Kidney (tissue), 14 donors: ENCODE measurements around the gene MMP27. TPM values are rescaled to one million over a fixed set of nuclear protein-coding genes. Genes with fewer than 3 reads are reported as not detected.

Experiments
- DNase-seq, 5 donors: peaks; one replicate each; pipeline ENCODE4 v3.0.0-alpha.2; 2013 to 2020
- FAIRE-seq: peaks from 2 replicates; lab custom pipeline; 2012; peaks lifted over from hg19 to GRCh38; lab: Jason Lieb, UNC
- H3K27ac ChIP-seq, 2 donors: one replicate each; pipeline ENCODE4 v1.7.0; 2013; ENCODE audit warnings: low read depth in 2 of 2, low read length in 2 of 2, inconsistent platforms in 1 of 2
- H3K27me3 ChIP-seq: one replicate; pipeline ENCODE4 v1.7.1; 2013; ENCODE audit warnings: low read length, inconsistent platforms; ENCODE audit not compliant: control insufficient read depth, insufficient read depth
- H3K36me3 ChIP-seq, 3 donors: one replicate each; pipeline versions ENCODE4 v1.7.0 to v1.7.1; 2013; ENCODE audit warnings: low read length in 3 of 3, control low read depth in 1 of 3, inconsistent platforms in 1 of 3; ENCODE audit not compliant: insufficient read depth in 3 of 3, control insufficient read depth in 2 of 3
- H3K4me1 ChIP-seq, 3 donors: one replicate each; pipeline versions ENCODE4 v1.7.0 to v1.7.1; 2013; ENCODE audit warnings: low read length in 3 of 3, inconsistent platforms in 1 of 3, low read depth in 1 of 3; ENCODE audit not compliant: control insufficient read depth in 2 of 3, insufficient read depth in 2 of 3
- H3K4me3 ChIP-seq, 3 donors: one replicate each; pipeline versions ENCODE4 v1.7.0 to v1.8.1; 2013; ENCODE audit warnings: low read length in 3 of 3, control low read depth in 1 of 3, inconsistent platforms in 1 of 3
- H3K9ac ChIP-seq, 3 donors: one replicate each; pipeline versions ENCODE4 v1.7.0 to v1.7.1; 2013; ENCODE audit warnings: low read length in 3 of 3, control low read depth in 1 of 3, inconsistent platforms in 1 of 3
- H3K9me3 ChIP-seq, 3 donors: one replicate each; pipeline versions ENCODE4 v1.7.0 to v1.7.1; 2013; ENCODE audit warnings: low read length in 3 of 3, control low read depth in 1 of 3, inconsistent platforms in 1 of 3; ENCODE audit not compliant: control insufficient read depth in 2 of 3, insufficient read depth in 1 of 3
- CTCF ChIP-seq: IDR thresholded peaks from 3 replicates; pipeline ENCODE4 v1.5.1; 2012; ENCODE audit warnings: mild to moderate bottlenecking, moderate library complexity, borderline replicate concordance; ENCODE audit not compliant: insufficient read depth; ENCODE audit errors: extremely low read depth
- intact Hi-C: fragments of 100-400 bp; cut with DNase I; formaldehyde crosslinking; loops from one replicate; pipeline ENCODE4 v1.11.1; 2022
- polyA plus RNA-seq: library from polyadenylated mRNA; stranded (reverse); fragments of 350-450 nt; fragmentation: Illumina TruSeq; extraction: RNeasy Lipid Tissue Mini Kit (QIAGEN cat#74804); gene quantifications from one replicate; pipeline ENCODE4 v1.2.3, GENCODE V29; 2014; ENCODE audit warnings: low read depth, low replicate concordance; ENCODE audit not compliant: insufficient read depth
- total RNA-seq: library from RNA; stranded (reverse); fragmentation: NEBNext Ultra II Directional; extraction: Animal tissue kit (Norgen Biotek cat#: 25700); gene quantifications from one replicate; pipeline ENCODE4 v1.2.1, GENCODE V29; 2021
- donor health status: control.
- donor health status: control.
- donor health status: control.
- donor health status: control.
- donor health status: control.
- donor health status: DM: yes; HTN: yes; CAD: no.
- donor health status: Normal renal cell carcinoma (clear cell type).

MMP27 gene
- total and polyA plus RNA-seq, 2 donors from 2014 or later, result not detected

GRCh38 chr11:102662607-102663006 is 43.0 kb downstream of the MMP27 start:
- no peak for TF ChIP-seq CTCF
- DNase-seq (no peak), FAIRE-seq (no peak)
- H3K27me3 ChIP-seq, result no peaks in the 10 kb centered on the region
- no peaks in the 10 kb centered on the region for H3K4me1 ChIP-seq
- no peaks in the 10 kb centered on the region for H3K36me3 ChIP-seq
- intact Hi-C loops, result no loop called here
- H3K4me3 ChIP-seq, result no peak overlapping the region
- no peak overlapping the region for H3K27ac ChIP-seq
- H3K9ac ChIP-seq, result no peak overlapping the region
- H3K9me3 ChIP-seq, result no peaks in the 10 kb centered on the region

GRCh38 chr11:102661040-102661439 is 44.5 kb downstream of the MMP27 start:
- intact Hi-C loops, result no loop called here
- no peaks in the 10 kb centered on the region for H3K36me3 ChIP-seq
- no peaks in the 10 kb centered on the region for H3K27me3 ChIP-seq
- no peak overlapping the region for H3K9ac ChIP-seq
- FAIRE-seq, result no peak
- H3K9me3 ChIP-seq, result no peaks in the 10 kb centered on the region
- TF ChIP-seq CTCF, result no peak
- H3K27ac ChIP-seq, result no peak overlapping the region
- H3K4me1 ChIP-seq, result no peaks in the 10 kb centered on the region
- DNase-seq, result no peak
- no peak overlapping the region for H3K4me3 ChIP-seq

- FAIRE-seq, result no peak
- Histone ChIP-seq H3K9me3 (peaks cover 0 to 2% (median 0%) of the 10 kb centered on the region in 3 donors), H3K36me3 (no peaks in the 10 kb centered on the region), H3K27me3 (no peaks in the 10 kb centered on the region), H3K27ac (no peak overlapping the region), H3K4me1 (no peaks in the 10 kb centered on the region), H3K4me3 (no peak overlapping the region), H3K9ac (no peak overlapping the region)
- intact Hi-C loops, result no loop called here
- TF ChIP-seq CTCF, result no peak
- no peak for DNase-seq
Measured at GRCh38 chr11:102656528-102656927, 49.0 kb downstream of the MMP27 start.

GRCh38 chr11:102655547-102655946 is 50.0 kb downstream of the MMP27 start:
- Histone ChIP-seq H3K9ac (no peak overlapping the region), H3K4me1 (no peaks in the 10 kb centered on the region), H3K27ac (no peak overlapping the region), H3K4me3 (no peak overlapping the region), H3K9me3 (peaks cover 0 to 2% (median 0%) of the 10 kb centered on the region in 3 donors), H3K27me3 (no peaks in the 10 kb centered on the region), H3K36me3 (no peaks in the 10 kb centered on the region)
- DNase-seq (no peak), FAIRE-seq (no peak)
- TF ChIP-seq CTCF, result no peak
- intact Hi-C loops, result no loop called here
